Astrocyte (in vitro differentiated cells and primary cell): ENCODE results near the gene SHC1. TPM values are rescaled to one million over a fixed set of nuclear protein-coding genes. Genes with fewer than 3 reads are reported as not detected.

Source experiments
- DNase-seq: peaks from one replicate; pipeline ENCODE4 v3.0.0-alpha.2; 2010; ENCODE audit warnings: low read depth
- FAIRE-seq: peaks from 2 replicates; lab custom pipeline; 2011; peaks lifted over from hg19 to GRCh38; lab: Jason Lieb, UNC
- H2AFZ ChIP-seq: 2 replicates; pipeline ENCODE4 v1.6.0; 2012; ENCODE audit warnings: low read depth, low read length, inconsistent platforms
- H3K27ac ChIP-seq: 2 replicates; pipeline ENCODE4 v1.5.1; 2011; ENCODE audit warnings: low read depth, low read length, inconsistent platforms
- H3K27me3 ChIP-seq: 2 replicates; pipeline ENCODE4 v1.6.0; 2011; ENCODE audit warnings: low read length, inconsistent platforms; ENCODE audit not compliant: insufficient read depth
- H3K36me3 ChIP-seq: 2 replicates; pipeline ENCODE4 v1.5.1; 2011; ENCODE audit warnings: low read length, inconsistent platforms; ENCODE audit not compliant: insufficient read depth
- H3K4me1 ChIP-seq: 2 replicates; pipeline ENCODE4 v1.5.1; 2011; ENCODE audit warnings: low read length, inconsistent platforms; ENCODE audit not compliant: insufficient read depth
- H3K4me2 ChIP-seq: 2 replicates; pipeline ENCODE4 v1.6.0; 2012; ENCODE audit warnings: low read length, inconsistent platforms
- H3K4me3 ChIP-seq: 2 replicates; pipeline ENCODE4 v1.5.1; 2011; ENCODE audit warnings: low read depth, mild to moderate bottlenecking, low read length, inconsistent platforms; ENCODE audit not compliant: insufficient read depth
- H3K79me2 ChIP-seq: 2 replicates; pipeline ENCODE4 v1.6.0; 2012; ENCODE audit warnings: mild to moderate bottlenecking, low read length, inconsistent platforms; ENCODE audit not compliant: insufficient read depth
- H3K9ac ChIP-seq: 2 replicates; pipeline ENCODE4 v1.6.0; 2012; ENCODE audit warnings: mild to moderate bottlenecking, low read length, inconsistent platforms
- H3K9me3 ChIP-seq: 2 replicates; pipeline ENCODE4 v1.5.1; 2012; ENCODE audit warnings: low read depth, mild to moderate bottlenecking, low read length, inconsistent platforms; ENCODE audit not compliant: insufficient read depth
- H4K20me1 ChIP-seq: 2 replicates; pipeline ENCODE4 v1.6.0; 2012; ENCODE audit warnings: low read length, inconsistent platforms; ENCODE audit not compliant: insufficient read depth
- H3K27ac Mint-ChIP-seq: one replicate; pipeline ENCODE4 v1.8.0; 2021; ENCODE audit warnings: mild to moderate bottlenecking, mixed read lengths; ENCODE audit not compliant: unreplicated experiment
- H3K27me3 Mint-ChIP-seq: one replicate; pipeline ENCODE4 v1.8.0; 2021; ENCODE audit warnings: low read depth, mixed read lengths; ENCODE audit not compliant: unreplicated experiment
- H3K36me3 Mint-ChIP-seq: one replicate; pipeline ENCODE4 v1.8.0; 2021; ENCODE audit warnings: low read depth, mixed read lengths; ENCODE audit not compliant: unreplicated experiment
- H3K4me1 Mint-ChIP-seq: one replicate; pipeline ENCODE4 v1.8.0; 2021; ENCODE audit warnings: low read depth, mixed read lengths; ENCODE audit not compliant: unreplicated experiment
- H3K4me3 Mint-ChIP-seq: one replicate; pipeline ENCODE4 v1.8.0; 2021; ENCODE audit warnings: mild to moderate bottlenecking, moderate library complexity, mixed read lengths; ENCODE audit not compliant: unreplicated experiment
- H3K9me3 Mint-ChIP-seq: one replicate; pipeline ENCODE4 v1.8.0; 2021; ENCODE audit warnings: mild to moderate bottlenecking, mixed read lengths; ENCODE audit not compliant: unreplicated experiment
- CTCF ChIP-seq: IDR thresholded peaks from 2 replicates; pipeline ENCODE4 v1.5.1; 2011; ENCODE audit warnings: low read depth, mild to moderate bottlenecking, inconsistent platforms, low read length, moderate library complexity; ENCODE audit not compliant: insufficient read depth
- EZH2 ChIP-seq: IDR thresholded peaks from 2 replicates; pipeline ENCODE4 v1.6.1; 2012; ENCODE audit warnings: mild to moderate bottlenecking, low read length, inconsistent platforms; ENCODE audit not compliant: insufficient read depth
- total RNA-seq: library from RNA; stranded (reverse); gene quantifications from 2 replicates; pipeline ENCODE4 v1.2.1, GENCODE V29; 2021

The SHC1 gene
- total RNA-seq, 1 donor from 2014 or later, result 397 TPM

- H2AFZ ChIP-seq, result no peak overlapping the region
- peaks cover 4% of the 10 kb centered on the region for H3K36me3 ChIP-seq
- H3K27ac ChIP-seq, result no peak overlapping the region
- FAIRE-seq (no peak), DNase-seq (no peak)
- no peak for TF ChIP-seq EZH2
- no peak for TF ChIP-seq CTCF
- H3K9me3 ChIP-seq, result no peaks in the 10 kb centered on the region
- no peak overlapping the region for H3K9ac ChIP-seq
- no peak overlapping the region for H3K4me3 Mint-ChIP-seq
- H3K4me2 ChIP-seq, result no peak overlapping the region
- H3K4me1 Mint-ChIP-seq, result peaks cover 12% of the 10 kb centered on the region
- no peak overlapping the region for H3K27ac Mint-ChIP-seq
- H3K79me2 ChIP-seq, result peaks cover 5% of the 10 kb centered on the region
- peaks cover 29% of the 10 kb centered on the region for H4K20me1 ChIP-seq
- H3K9me3 Mint-ChIP-seq, result no peaks in the 10 kb centered on the region
- H3K27me3 Mint-ChIP-seq, result no peaks in the 10 kb centered on the region
- H3K4me1 ChIP-seq, result no peaks in the 10 kb centered on the region
- no peaks in the 10 kb centered on the region for H3K27me3 ChIP-seq
- peaks cover 18% of the 10 kb centered on the region for H3K36me3 Mint-ChIP-seq
- no peak overlapping the region for H3K4me3 ChIP-seq
Observed at GRCh38 chr1:154948079-154948478, 22.5 kb downstream of the SHC1 start.

- no peaks in the 10 kb centered on the region for H3K27me3 ChIP-seq
- DNase-seq, result no peak
- H3K4me2 ChIP-seq, result no peak overlapping the region
- Mint-ChIP-seq H3K27ac (no peak overlapping the region), H3K4me3 (no peak overlapping the region), H3K27me3 (no peaks in the 10 kb centered on the region), H3K9me3 (no peaks in the 10 kb centered on the region), H3K4me1 (peaks cover 16% of the 10 kb centered on the region), H3K36me3 (peaks cover 13% of the 10 kb centered on the region)
- TF ChIP-seq CTCF, result no peak
- no peak for TF ChIP-seq EZH2
- FAIRE-seq, result no peak
- H3K9me3 ChIP-seq, result no peaks in the 10 kb centered on the region
- no peak overlapping the region for H3K27ac ChIP-seq
- H4K20me1 ChIP-seq, result peaks cover 18% of the 10 kb centered on the region
- H3K4me1 ChIP-seq, result no peaks in the 10 kb centered on the region
- no peak overlapping the region for H3K9ac ChIP-seq
- peaks cover 4% of the 10 kb centered on the region for H3K36me3 ChIP-seq
- no peak overlapping the region for H2AFZ ChIP-seq
- no peaks in the 10 kb centered on the region for H3K79me2 ChIP-seq
- H3K4me3 ChIP-seq, result no peak overlapping the region
Observed at GRCh38 chr1:154945962-154946850, 24.3 kb downstream of the SHC1 start.
